MM.1S (cell line): Measurements from ENCODE around the gene PPBP.

Experiments
- EZH2 ChIP-seq: fragments of 300-600 bp; sonication (generic); optimal IDR thresholded peaks from 2 replicates; pipeline ENCODE3; 2017; ENCODE audit warnings: low read depth, mild to moderate bottlenecking, antibody characterized with exemption, low read length, mixed read lengths
- TF ChIP-seq, protein P1 (sequence below): fragments of 300-600 bp; sonication (generic); IDR thresholded peaks from 2 replicates; pipeline ENCODE4 v1.5.1; 2016; ENCODE audit warnings: antibody characterized with exemption, low read length, mixed read lengths

DNA sequence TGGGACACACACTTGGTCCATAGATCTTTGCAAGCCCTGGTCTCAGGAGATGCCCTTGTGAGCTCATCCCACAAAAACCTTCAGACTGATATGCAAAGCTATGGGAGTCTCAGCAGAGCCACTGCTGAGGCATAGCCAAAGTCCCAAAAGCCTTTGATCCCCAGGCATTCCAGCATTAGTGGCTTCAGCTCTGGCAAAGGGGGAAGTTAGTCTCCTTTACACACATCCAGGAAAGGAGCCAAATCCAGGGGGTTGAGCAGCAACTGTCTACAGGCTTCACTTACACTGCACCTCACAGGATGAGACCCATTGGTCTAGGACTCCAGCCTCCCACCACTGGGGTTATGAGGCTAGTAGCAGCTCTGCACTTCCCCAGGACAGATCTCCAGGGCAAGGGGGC is 20.1 kb downstream of the PPBP start:
- TF ChIP-seq, protein P1, sequence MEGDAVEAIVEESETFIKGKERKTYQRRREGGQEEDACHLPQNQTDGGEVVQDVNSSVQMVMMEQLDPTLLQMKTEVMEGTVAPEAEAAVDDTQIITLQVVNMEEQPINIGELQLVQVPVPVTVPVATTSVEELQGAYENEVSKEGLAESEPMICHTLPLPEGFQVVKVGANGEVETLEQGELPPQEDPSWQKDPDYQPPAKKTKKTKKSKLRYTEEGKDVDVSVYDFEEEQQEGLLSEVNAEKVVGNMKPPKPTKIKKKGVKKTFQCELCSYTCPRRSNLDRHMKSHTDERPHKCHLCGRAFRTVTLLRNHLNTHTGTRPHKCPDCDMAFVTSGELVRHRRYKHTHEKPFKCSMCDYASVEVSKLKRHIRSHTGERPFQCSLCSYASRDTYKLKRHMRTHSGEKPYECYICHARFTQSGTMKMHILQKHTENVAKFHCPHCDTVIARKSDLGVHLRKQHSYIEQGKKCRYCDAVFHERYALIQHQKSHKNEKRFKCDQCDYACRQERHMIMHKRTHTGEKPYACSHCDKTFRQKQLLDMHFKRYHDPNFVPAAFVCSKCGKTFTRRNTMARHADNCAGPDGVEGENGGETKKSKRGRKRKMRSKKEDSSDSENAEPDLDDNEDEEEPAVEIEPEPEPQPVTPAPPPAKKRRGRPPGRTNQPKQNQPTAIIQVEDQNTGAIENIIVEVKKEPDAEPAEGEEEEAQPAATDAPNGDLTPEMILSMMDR: no peak
- no peak for TF ChIP-seq EZH2
